H1 (cell line): ENCODE results near the gene NMUR1. TPM values are rescaled to one million over a fixed set of nuclear protein-coding genes. Genes with fewer than 3 reads are reported as not detected.
A peak's percentile ranks its signal among the peaks of the same experiment; 100 is the strongest.

Experiments used
- CTCF ChIA-PET: fragments of 300-600 bp; sonication (Branson Sonifier 250); formaldehyde crosslinking; loops from one replicate; lab custom pipeline; 2021; ENCODE audit not compliant: partially characterized antibody; lab: Charles Lee
- POLR2A ChIA-PET: fragments of 300-600 bp; sonication (Branson Sonifier 250); formaldehyde crosslinking; loops from one replicate; lab custom pipeline; 2021; ENCODE audit warnings: inconsistent platforms; ENCODE audit not compliant: partially characterized antibody; lab: Charles Lee
- DNase-seq, 2 experiments: peaks; one replicate each; pipeline versions ENCODE4 v3.0.0 to v3.0.0-alpha.2; 2010 to 2022; ENCODE audit warnings: low spot score in 2 of 2, low read depth in 1 of 2, mixed read lengths in 1 of 2
- FAIRE-seq: peaks from 2 replicates; lab custom pipeline; 2011; peaks lifted over from hg19 to GRCh38; lab: Jason Lieb, UNC
- H2AFZ ChIP-seq: 2 replicates; pipeline ENCODE4 v1.8.1; 2012; ENCODE audit warnings: low read length, inconsistent platforms
- H2AK5ac ChIP-seq: 2 replicates; pipeline ENCODE4 v1.6.1; 2013; ENCODE audit warnings: low read depth, low read length
- H2BK120ac ChIP-seq: replicated peaks from 2 replicates; pipeline ENCODE3; 2013; ENCODE audit warnings: low read depth, low read length, inconsistent platforms
- H2BK12ac ChIP-seq: 2 replicates; pipeline ENCODE4 v1.6.1; 2013; ENCODE audit warnings: low read depth, low read length
- H2BK15ac ChIP-seq: 2 replicates; pipeline ENCODE4 v1.6.1; 2013; ENCODE audit warnings: low read length
- H2BK20ac ChIP-seq: 2 replicates; pipeline ENCODE4 v1.6.1; 2013; ENCODE audit warnings: low read length
- H2BK5ac ChIP-seq: 2 replicates; pipeline ENCODE4 v1.6.1; 2013; ENCODE audit warnings: low read depth, low read length
- H3K14ac ChIP-seq: 2 replicates; pipeline ENCODE4 v1.6.1; 2013; ENCODE audit warnings: inconsistent platforms; ENCODE audit not compliant: insufficient read length
- H3K18ac ChIP-seq: 2 replicates; pipeline ENCODE4 v1.6.1; 2013; ENCODE audit warnings: low read length; ENCODE audit errors: extremely low read depth
- H3K23ac ChIP-seq: 2 replicates; pipeline ENCODE4 v1.6.1; 2013; ENCODE audit warnings: inconsistent platforms; ENCODE audit not compliant: insufficient read length
- H3K23me2 ChIP-seq: 2 replicates; pipeline ENCODE4 v1.6.1; 2013; ENCODE audit warnings: low read depth, low read length
- H3K27ac ChIP-seq: 2 replicates; pipeline ENCODE4 v1.6.1; 2011; ENCODE audit warnings: low read depth, low read length, inconsistent platforms
- H3K27me3 ChIP-seq, 4 experiments: replicated peaks in 1 of 4; 1 replicate in 1 of 4; 2 replicates in 3 of 4; pipeline versions ENCODE4 v1.6.1 to v1.8.1; 2011 to 2013; ENCODE audit warnings: low read length in 3 of 4, mild to moderate bottlenecking in 3 of 4, inconsistent platforms in 2 of 4, mixed read lengths in 2 of 4, moderate library complexity in 1 of 4; ENCODE audit not compliant: control insufficient read depth in 3 of 4, insufficient read depth in 3 of 4; ENCODE audit errors: extremely low read depth in 1 of 4
- H3K36me3 ChIP-seq, 4 experiments: 2 replicates each; pipeline versions ENCODE4 v1.6.1 to v1.8.1; 2011 to 2013; ENCODE audit warnings: mild to moderate bottlenecking in 4 of 4, low read length in 3 of 4, moderate library complexity in 2 of 4, control low read depth in 1 of 4, inconsistent platforms in 1 of 4; ENCODE audit not compliant: insufficient read depth in 4 of 4, control insufficient read depth in 2 of 4
- H3K4ac ChIP-seq: replicated peaks from 2 replicates; pipeline ENCODE3; 2013; ENCODE audit warnings: low read length, low read depth, mixed read lengths, inconsistent platforms; ENCODE audit not compliant: insufficient read length
- H3K4me1 ChIP-seq, 4 experiments: replicated peaks in 1 of 4; 1 replicate in 1 of 4; 2 replicates in 3 of 4; pipeline versions ENCODE4 v1.6.1 to v1.8.1; 2011 to 2013; ENCODE audit warnings: low read length in 3 of 4, inconsistent platforms in 2 of 4, mixed read lengths in 1 of 4; ENCODE audit not compliant: insufficient read depth in 4 of 4, control insufficient read depth in 3 of 4
- H3K4me2 ChIP-seq, 2 experiments: 2 replicates each; pipeline versions ENCODE4 v1.6.1 to v1.8.1; 2011 to 2013; ENCODE audit warnings: low read depth in 2 of 2, low read length in 2 of 2, control low read depth in 1 of 2, inconsistent platforms in 1 of 2, mild to moderate bottlenecking in 1 of 2; ENCODE audit not compliant: insufficient read depth in 1 of 2
- H3K4me3 ChIP-seq, 4 experiments: fragments of 200-600, 300-600 bp in 1 of 4; sonication (generic), shearing (Covaris generic), sonication (Bioruptor Twin) in 1 of 4; 2 replicates each; pipeline versions ENCODE4 v1.5.1 to v1.8.1; 2011 to 2016; ENCODE audit warnings: low read length in 4 of 4, low read depth in 3 of 4, control low read depth in 2 of 4, inconsistent platforms in 2 of 4, mild to moderate bottlenecking in 2 of 4, mixed read lengths in 1 of 4, moderate library complexity in 1 of 4; ENCODE audit not compliant: insufficient read depth in 2 of 4; ENCODE audit errors: extremely low read depth in 1 of 4
- H3K56ac ChIP-seq: replicated peaks from 2 replicates; pipeline ENCODE3; 2013; ENCODE audit warnings: low read depth, mild to moderate bottlenecking, mixed read lengths, low read length, inconsistent platforms; ENCODE audit not compliant: insufficient read length
- H3K79me1 ChIP-seq: 2 replicates; pipeline ENCODE4 v1.6.1; 2013; ENCODE audit warnings: low read depth, low read length, control low read depth
- H3K79me2 ChIP-seq, 2 experiments: 2 replicates each; pipeline versions ENCODE4 v1.6.1 to v1.8.1; 2012 to 2013; ENCODE audit warnings: low read length in 2 of 2, mild to moderate bottlenecking in 2 of 2, inconsistent platforms in 1 of 2; ENCODE audit not compliant: insufficient read depth in 2 of 2, control insufficient read depth in 1 of 2
- H3K9ac ChIP-seq, 4 experiments: replicated peaks in 1 of 4; 1 replicate in 1 of 4; 2 replicates in 3 of 4; pipeline versions ENCODE4 v1.6.1 to v1.8.1; 2011 to 2013; ENCODE audit warnings: low read depth in 3 of 4, low read length in 3 of 4, control low read depth in 2 of 4, mild to moderate bottlenecking in 2 of 4, moderate library complexity in 2 of 4, inconsistent platforms in 1 of 4; ENCODE audit errors: extremely low read depth in 1 of 4
- H3K9me3 ChIP-seq, 2 experiments: 2 replicates each; pipeline versions ENCODE4 v1.6.1 to v1.8.1; 2012 to 2013; ENCODE audit warnings: mild to moderate bottlenecking in 2 of 2, moderate library complexity in 2 of 2, control low read depth in 1 of 2, inconsistent platforms in 1 of 2, low read depth in 1 of 2, low read length in 1 of 2, mixed read lengths in 1 of 2; ENCODE audit not compliant: insufficient read depth in 2 of 2
- H4K20me1 ChIP-seq, 2 experiments: replicated peaks in 1 of 2; 2 replicates each; pipeline versions ENCODE3 to v1.8.1; 2011 to 2013; ENCODE audit warnings: inconsistent platforms in 2 of 2, low read length in 2 of 2, mild to moderate bottlenecking in 1 of 2; ENCODE audit not compliant: insufficient read depth in 2 of 2, control insufficient read depth in 1 of 2
- H4K5ac ChIP-seq: 2 replicates; pipeline ENCODE4 v1.6.1; 2013; ENCODE audit warnings: low read length, low read depth, mixed read lengths, inconsistent platforms; ENCODE audit not compliant: insufficient read length
- H4K8ac ChIP-seq: 2 replicates; pipeline ENCODE4 v1.8.0; 2013; ENCODE audit warnings: mild to moderate bottlenecking, moderate library complexity, low read length, inconsistent platforms; ENCODE audit not compliant: insufficient read depth; ENCODE audit errors: extremely low read depth
- H4K91ac ChIP-seq: replicated peaks from 2 replicates; pipeline ENCODE3; 2013; ENCODE audit warnings: low read length, mixed read lengths, inconsistent platforms; ENCODE audit not compliant: insufficient read length
- CBX5 ChIP-seq: fragments of 300-800, 300-1000 bp; sonication (generic); IDR thresholded peaks from 2 replicates; pipeline ENCODE4 v1.7.1; 2016; ENCODE audit warnings: antibody characterized with exemption, low read length, low read depth
- CHD1 ChIP-seq: IDR thresholded peaks from 2 replicates; pipeline ENCODE4 v1.6.1; 2012; ENCODE audit warnings: low read depth, low read length, improper control_type of control experiment
- CREB1 ChIP-seq: IDR thresholded peaks from 2 replicates; pipeline ENCODE4 v1.6.1; 2012; ENCODE audit warnings: inconsistent platforms
- EP300 ChIP-seq, 2 experiments: IDR thresholded peaks; 1 replicate in 1 of 2; 2 replicates in 1 of 2; pipeline ENCODE4 v1.6.1; 2011 to 2012; ENCODE audit warnings: low read depth in 2 of 2, low read length in 2 of 2, mild to moderate bottlenecking in 2 of 2, borderline replicate concordance in 1 of 2, inconsistent platforms in 1 of 2, moderate library complexity in 1 of 2
- POU5F1 ChIP-seq: IDR thresholded peaks from 2 replicates; pipeline ENCODE4 v1.6.1; 2011; ENCODE audit warnings: low read depth, mild to moderate bottlenecking, low read length, moderate library complexity
- RNF2 ChIP-seq: fragments of 200-900, 300-1000 bp; sonication (generic); IDR thresholded peaks from 2 replicates; pipeline ENCODE4 v1.7.1; 2016; ENCODE audit warnings: borderline replicate concordance, low read depth, mild to moderate bottlenecking, antibody characterized with exemption, low read length; ENCODE audit not compliant: poor library complexity, severe bottlenecking; ENCODE audit errors: missing control alignments
- SIN3A ChIP-seq, 2 experiments: IDR thresholded peaks in 1 of 2; conservative IDR thresholded peaks in 1 of 2; 2 replicates each; pipeline ENCODE4 v1.6.1; 2011 to 2012; ENCODE audit warnings: low read length in 2 of 2, improper control_type of control experiment in 1 of 2, low read depth in 1 of 2, mild to moderate bottlenecking in 1 of 2
- SIRT6 ChIP-seq: IDR thresholded peaks from one replicate; pipeline ENCODE4 v1.7.1; 2012; ENCODE audit warnings: low read length, inconsistent platforms
- SP4 ChIP-seq: IDR thresholded peaks from 2 replicates; pipeline ENCODE4 v1.6.1; 2012; ENCODE audit warnings: low read length, inconsistent platforms
- TBP ChIP-seq: IDR thresholded peaks from 2 replicates; pipeline ENCODE4 v1.6.1; 2011; ENCODE audit warnings: low read depth, low read length, improper control_type of control experiment
- ZNF274 ChIP-seq: IDR thresholded peaks from 2 replicates; pipeline ENCODE4 v1.7.0; 2012; ENCODE audit warnings: low read length, borderline replicate concordance; ENCODE audit errors: extremely low read depth
- WGBS, 2 experiments: shearing (Covaris generic) in 1 of 2; methylation state at CpG; one replicate each; pipeline versions ENCODE4 v1.1.6 to v1.1.7; 2013 to 2015; ENCODE audit warnings: low lambda C conversion rate in 2 of 2, mixed read lengths in 2 of 2, inconsistent platforms in 1 of 2, low coverage in 1 of 2, missing lambda C conversion rate in 1 of 2; ENCODE audit not compliant: insufficient replicate concordance in 2 of 2, insufficient coverage in 1 of 2, insufficient read length in 1 of 2; ENCODE audit errors: extremely low coverage in 1 of 2, missing lambda C conversion rate in 1 of 2; 5-methylcytosine and 5-hydroxymethylcytosine counted together
- polyA plus RNA-seq, 7 experiments: library from polyadenylated mRNA; depleted of rRNA in 3 of 7; stranded (reverse) in 5 of 7; unstranded in 2 of 7; fragments of >200 nt in 5 of 7; fragments of 200-250 nt in 2 of 7; gene quantifications; 1 replicate in 5 of 7; 2 replicates in 1 of 7; 4 replicates in 1 of 7; pipeline versions ENCODE4 v1.2.1 to v1.2.3, GENCODE V29; 2011 to 2013; ENCODE audit warnings: missing spikeins in 2 of 7, mixed read lengths in 2 of 7
- total RNA-seq: library from RNA; stranded (reverse); fragmentation: NEBNext Ultra II Directional; extraction: Animal tissue kit (Norgen Biotek cat#: 25700); gene quantifications from 2 replicates; pipeline ENCODE4 v1.2.1, GENCODE V29; 2021

Gene NMUR1
- total and polyA plus RNA-seq, 2 of the 8 experiments (the other 6 are each of a cell fraction or from before 2014, with no cell fraction given) = 0.56 to 1.5 TPM

DNA sequence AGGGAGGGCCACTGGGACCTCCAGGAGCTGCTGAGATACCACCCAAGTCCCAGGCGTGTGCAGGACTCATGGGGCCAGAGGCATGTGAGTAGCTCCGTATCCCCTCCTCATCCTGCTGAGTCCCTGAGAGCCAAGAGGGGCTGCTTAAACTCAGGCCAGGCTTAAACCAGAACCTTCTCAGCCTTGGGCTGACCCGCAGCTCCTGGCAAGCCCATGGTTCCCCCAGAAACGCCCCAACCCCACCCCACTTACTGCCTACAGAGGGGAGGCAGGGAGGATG is 2.5 kb upstream of the NMUR1 start:
- no peak overlapping the region for H2AFZ ChIP-seq
- no peaks in the 10 kb centered on the region for H3K36me3 ChIP-seq
- no peaks in the 10 kb centered on the region for H3K79me1 ChIP-seq
- WGBS, 2 experiments = 98% methylated on average over 4 of the region's 4 CpGs; no CpG with 5 or more reads in 1 of the 2 experiments
- H3K18ac ChIP-seq = no peak overlapping the region; the same call in 1 of the 2 replicates
- no peak overlapping the region for H4K91ac ChIP-seq
- H3K4me3 ChIP-seq = no peak overlapping the region
- H2BK120ac ChIP-seq = no peak overlapping the region
- H3K9ac ChIP-seq = no peak overlapping the region
- H2BK20ac ChIP-seq = peak overlapping the region; percentile 32; the same call in 1 of the 2 replicates
- no peak overlapping the region for H3K14ac ChIP-seq
- no peaks in the 10 kb centered on the region for H4K20me1 ChIP-seq
- H2BK5ac ChIP-seq = peak overlapping the region; percentile 45; the same call in 1 of the 2 replicates
- no peak overlapping the region for H2BK15ac ChIP-seq
- H3K56ac ChIP-seq = no peak overlapping the region
- no peak overlapping the region for H3K4me2 ChIP-seq
- H3K27me3 ChIP-seq = peaks cover 1 to 18% (median 16%) of the 10 kb centered on the region in 4 experiments
- H3K9me3 ChIP-seq = no peaks in the 10 kb centered on the region
- H3K79me2 ChIP-seq = no peaks in the 10 kb centered on the region
- FAIRE-seq = no peak
- no peak overlapping the region for H2AK5ac ChIP-seq
- no peak for DNase-seq
- POLR2A ChIA-PET = interaction anchor here (0.5 to 1.9 kb wide), 6 partner anchors 8 to 72 kb away, joined by 3 to 6 read pairs (median 3); no protein-coding TSS in a partner anchor
- peak overlapping the region; percentile 18; the same call in 1 of the 2 replicates for H4K8ac ChIP-seq
- H2BK12ac ChIP-seq = peak overlapping the region; percentile 92; the same call in 1 of the 2 replicates
- H3K23me2 ChIP-seq = peaks cover 3% of the 10 kb centered on the region; the same call in 1 of the 2 replicates
- H3K23ac ChIP-seq = no peak overlapping the region
- H3K4ac ChIP-seq = no peak overlapping the region
- peaks cover 0 to 7% (median 3%) of the 10 kb centered on the region in 4 experiments; a peak in 2 of 7 replicates for H3K4me1 ChIP-seq
- no peak overlapping the region for H4K5ac ChIP-seq
- no peak for TF ChIP-seq TBP
- no peak for TF ChIP-seq CHD1
- TF ChIP-seq POU5F1 = no peak
- no peak for TF ChIP-seq CREB1
- TF ChIP-seq SIRT6 = no peak
- TF ChIP-seq ZNF274 = no peak
- TF ChIP-seq SIN3A (conservative IDR thresholded peaks at IDR 0.05 in 1 of 2, IDR thresholded peaks at IDR 0.05 in 1 of 2; ENCODE audit: low read depth in 1 of 2, low read length in 2 of 2) = no peak
- TF ChIP-seq EP300 (IDR thresholded peaks at IDR 0.05; ENCODE audit: borderline replicate concordance in 1 of 2, low read depth in 2 of 2, low read length in 2 of 2) = no peak
- no peak for TF ChIP-seq SP4
- no peak for TF ChIP-seq RNF2
- TF ChIP-seq CBX5 = no peak
- TF ChIP-seq, all 59 proteins: peak for 0
- H3K27ac ChIP-seq = no peak overlapping the region
- CTCF ChIA-PET = interaction anchor here (1.1 to 5.8 kb wide), 14 partner anchors 9 to 751 kb away, joined by 3 to 49 read pairs (median 8); no protein-coding TSS in a partner anchor
